Measurements from ENCODE around the gene CTSD.
A peak's percentile ranks its signal among the peaks of the same experiment; 100 is the strongest.
"Not testable (repeated sequence)": the region's sequence is repeated elsewhere in the genome, so short reads cannot be mapped to it uniquely, and the experiment has no call there.

CTSD gene

DNA sequence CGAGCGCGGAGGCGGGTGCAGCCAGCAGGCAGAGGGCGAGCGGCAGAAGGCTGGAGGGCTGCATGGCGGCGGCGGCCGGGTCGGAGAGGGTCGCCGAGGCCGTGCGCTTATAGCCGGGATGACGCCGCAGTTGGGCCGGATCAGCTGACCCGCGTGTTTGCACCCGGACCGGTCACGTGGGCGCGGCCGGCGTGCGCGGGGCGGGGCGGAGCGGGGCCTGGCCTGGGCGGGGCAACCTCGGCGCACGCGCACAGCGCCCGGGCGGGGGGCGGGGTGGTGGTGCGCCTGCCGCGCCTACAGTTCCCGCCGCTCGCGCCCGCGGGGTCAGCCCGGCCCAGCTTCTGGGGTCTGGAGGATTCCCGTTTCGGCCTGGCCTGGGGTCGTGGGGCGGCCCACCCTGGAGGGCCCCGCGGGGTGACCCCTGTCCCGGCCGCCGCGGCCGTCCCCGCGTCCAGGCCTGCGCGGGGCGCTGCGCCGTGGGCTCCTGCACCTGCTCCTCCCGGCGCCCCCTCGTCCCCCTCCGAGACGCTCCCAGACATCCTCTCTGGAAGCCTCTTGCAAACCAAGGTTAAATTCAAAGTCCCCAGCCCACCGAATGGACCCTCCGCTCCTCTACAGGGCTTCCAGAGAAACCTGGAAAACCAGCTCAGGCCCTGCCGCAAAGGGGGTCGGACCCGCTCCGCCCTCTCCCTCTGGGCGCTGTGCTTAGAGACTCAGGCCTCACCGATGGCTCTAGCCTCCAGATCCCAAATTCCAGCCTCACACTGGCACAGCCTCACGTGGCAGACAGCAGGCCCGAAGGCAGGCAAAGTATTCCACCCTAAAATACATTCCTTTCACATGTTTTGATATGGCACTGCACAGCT lies at the start of gene CTSD:
Gene CTSD, minus strand, starts transcription at position 132 of the 866 bp plus-strand sequence. Its CDS starts 68 bp downstream, at position 64.
- DNase-seq: peak; percentile 29 to 69

GRCh38 chr11:1813356-1813755 lies 49.6 kb upstream of the CTSD start:
- not testable (repeated sequence) for DNase-seq

GRCh38 chr11:1812801-1813200 lies 49.1 kb upstream of the CTSD start:
- no peak for DNase-seq

GRCh38 chr11:1812274-1812673 lies 48.5 kb upstream of the CTSD start:
- DNase-seq: no peak

DNA sequence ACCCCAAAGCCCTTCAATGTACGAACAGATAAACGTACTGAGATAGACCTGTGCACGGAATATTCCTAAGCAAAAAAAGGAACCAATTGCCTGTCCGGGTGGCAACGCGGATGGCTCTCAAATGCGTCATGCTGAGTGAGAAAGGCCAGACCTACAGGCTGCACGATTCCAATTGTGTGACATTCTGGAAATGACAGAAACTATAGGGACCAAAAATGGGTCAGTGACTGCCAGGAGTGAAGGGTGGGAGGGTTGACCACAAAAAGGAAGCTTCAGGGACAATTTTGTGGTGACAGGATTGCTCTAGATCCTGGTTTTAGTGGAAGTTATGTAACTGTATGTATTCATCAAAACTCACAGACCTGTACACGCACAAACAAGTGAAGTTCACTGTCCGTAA lies 47.0 kb upstream of the CTSD start:
- DNase-seq: no peak

DNA sequence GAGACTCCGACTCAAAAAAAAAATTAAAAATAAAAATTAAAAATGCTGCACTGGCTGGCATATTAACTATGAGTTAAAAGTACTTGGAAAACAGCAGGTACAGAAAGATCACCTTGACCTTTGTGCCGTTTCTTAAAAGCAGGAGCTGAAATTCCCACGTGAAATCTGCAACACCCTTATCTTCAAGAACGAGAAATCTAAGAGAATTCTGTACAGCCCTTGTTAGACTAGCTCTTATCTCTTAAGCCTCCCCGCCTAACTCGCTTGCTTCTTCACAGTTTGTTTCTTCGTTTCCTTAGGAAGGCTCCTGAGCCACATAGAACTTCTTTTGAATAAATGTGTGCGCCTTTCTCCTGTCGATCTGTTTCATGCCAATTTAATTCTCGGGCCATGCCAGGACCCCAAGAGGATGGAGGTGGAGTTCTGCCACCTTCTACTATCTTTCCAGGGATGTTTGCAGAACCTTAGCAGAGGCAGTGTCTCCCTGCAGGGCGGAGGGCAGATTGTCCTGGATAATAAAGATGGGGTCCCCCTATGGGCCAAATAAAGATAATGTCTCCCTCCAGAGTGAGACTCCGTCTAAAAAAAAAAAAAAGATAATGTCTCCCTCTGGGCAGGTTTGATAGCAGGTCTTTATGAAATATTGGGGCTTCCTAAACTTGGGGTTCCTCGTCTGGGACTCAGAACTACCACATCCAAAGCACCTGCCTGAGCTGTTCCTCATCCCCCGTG lies 43.7 kb upstream of the CTSD start:
- DNase-seq: peak in 1 of 2 experiments; percentile 4

DNA sequence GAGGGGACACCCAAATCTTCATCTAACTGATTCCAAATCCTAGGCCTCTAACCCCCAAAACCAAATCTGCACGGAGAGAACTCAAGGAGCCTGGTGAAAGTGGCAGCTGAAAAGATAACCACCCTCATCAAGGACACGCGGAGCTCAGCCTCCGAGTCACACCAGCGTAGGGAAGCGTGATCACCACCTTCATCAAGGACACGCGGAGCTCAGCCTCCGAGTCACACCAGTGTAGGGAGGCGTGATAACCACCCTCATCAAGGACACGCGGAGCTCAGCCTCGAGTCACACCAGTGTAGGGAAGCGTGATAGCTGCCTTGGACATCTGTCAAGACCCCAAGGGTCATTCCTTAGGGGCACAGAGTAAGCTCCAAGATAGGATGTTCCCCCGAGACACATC lies 41.8 kb upstream of the CTSD start:
- DNase-seq: no peak

DNA sequence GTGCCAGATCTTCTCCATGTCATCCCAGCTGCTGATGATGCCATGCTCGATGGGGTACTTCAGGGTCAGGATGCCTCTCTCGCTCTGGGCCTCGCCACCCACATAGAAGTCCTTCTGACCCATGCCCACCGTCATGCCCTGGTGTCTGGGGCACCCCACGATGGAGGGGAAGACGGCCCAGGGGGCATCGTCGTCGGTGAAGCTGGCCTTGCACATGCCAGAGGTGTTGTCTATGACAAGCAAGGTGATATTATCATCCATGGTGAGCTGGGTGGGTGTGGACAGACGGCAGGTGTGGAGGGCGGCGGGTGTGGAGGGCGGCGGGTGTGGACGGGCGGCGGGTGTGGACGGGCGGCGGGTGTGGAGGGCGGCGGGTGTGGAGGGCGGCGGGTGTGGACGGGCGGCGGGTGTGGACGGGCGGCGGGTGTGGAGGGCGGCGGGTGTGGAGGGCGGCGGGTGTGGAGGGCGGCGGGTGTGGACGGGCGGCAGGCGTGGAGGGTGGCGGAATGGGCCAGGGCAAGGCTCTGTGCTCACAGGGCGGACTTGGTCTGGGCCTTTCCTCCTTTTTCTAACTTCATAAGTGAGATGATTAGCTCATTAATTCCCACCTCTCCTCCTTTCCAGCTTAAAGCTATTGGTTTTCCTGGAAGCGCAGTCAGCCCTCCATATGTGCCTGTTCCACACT lies 40.2 kb upstream of the CTSD start:
- DNase-seq: not testable (repeated sequence)

DNA sequence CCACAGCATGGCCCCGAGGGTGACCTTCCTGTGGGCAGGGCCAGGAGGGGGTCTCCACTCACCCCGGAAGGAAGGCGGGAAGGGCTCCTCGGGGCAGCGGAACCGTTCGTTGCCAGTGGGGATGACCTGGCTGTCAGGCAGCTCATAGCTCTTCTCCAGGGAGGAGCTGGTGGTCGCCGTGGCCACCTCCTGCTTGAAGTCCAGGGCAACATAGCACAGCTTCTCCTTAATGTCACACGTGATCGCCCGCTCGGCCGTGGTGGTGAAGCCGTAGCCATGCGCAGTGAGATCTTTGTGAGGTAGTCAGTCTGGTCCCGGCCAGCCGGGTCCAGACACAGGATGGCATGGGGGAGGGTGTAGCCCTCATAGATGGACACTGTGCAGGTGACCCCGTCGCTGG lies 39.5 kb upstream of the CTSD start:
- no peak for DNase-seq

DNA sequence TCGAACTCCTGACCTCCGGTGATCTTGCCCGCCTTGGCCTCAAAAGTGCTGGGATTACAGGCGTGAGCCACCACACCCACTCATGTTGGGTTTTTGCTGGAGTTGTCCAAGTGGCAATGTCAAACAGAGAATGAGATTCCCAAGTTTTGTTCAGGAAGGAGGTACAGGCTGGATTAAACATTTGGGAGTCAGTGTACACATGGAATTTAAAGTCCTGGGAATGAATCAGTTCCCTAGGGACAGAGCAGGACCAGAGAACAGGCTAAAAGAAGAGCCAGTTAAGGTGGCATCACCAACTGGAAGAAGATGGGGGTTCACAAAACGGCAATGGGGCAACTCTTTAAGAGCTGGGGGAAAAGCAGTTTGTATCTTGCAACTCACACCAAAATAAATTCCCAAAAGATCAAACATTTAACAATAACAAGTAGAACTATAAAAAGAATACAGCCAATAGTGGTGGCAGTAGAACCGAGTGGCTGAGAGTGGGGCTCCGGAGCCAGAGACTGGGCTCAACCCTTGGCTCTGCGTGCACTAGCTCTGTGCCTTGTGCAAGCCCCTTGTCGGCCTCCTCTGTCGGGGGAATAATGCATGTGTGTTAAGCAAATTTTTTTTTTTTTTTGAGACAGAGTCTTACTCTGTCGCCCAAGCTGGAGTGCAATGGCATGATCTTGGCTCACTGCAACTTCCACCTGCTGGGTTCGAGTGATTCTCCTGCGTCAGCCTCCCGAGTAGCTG lies 33.8 kb upstream of the CTSD start:
- DNase-seq: no peak

DNA sequence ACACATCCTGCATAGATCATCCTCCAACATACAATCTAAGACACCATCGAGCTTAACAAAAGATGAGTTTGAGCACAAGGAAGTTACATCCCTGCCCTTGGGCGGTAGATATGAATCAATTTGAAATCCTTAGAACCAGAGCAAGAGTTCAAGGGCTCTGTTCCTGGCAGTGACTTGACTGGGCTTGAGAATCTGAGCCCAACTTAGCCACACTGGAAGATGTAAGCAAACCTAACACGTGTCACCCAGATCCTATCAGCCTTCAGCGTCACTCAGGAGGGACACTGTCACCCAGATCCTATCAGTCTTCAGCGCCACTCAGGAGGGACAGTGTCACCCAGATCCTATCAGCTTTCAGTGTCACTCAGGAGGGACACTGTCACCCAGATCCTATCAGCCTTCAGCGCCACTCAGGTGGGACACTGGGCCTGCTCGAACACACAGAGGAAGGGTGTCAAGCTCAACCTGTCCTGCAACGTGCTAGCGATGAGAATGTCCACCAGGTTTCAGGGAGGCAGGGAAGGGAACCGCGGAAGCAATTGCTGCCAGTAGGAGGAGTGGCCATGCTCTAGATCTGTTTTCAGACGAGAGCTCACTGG lies 32.8 kb upstream of the CTSD start:
- DNase-seq: no peak

DNA sequence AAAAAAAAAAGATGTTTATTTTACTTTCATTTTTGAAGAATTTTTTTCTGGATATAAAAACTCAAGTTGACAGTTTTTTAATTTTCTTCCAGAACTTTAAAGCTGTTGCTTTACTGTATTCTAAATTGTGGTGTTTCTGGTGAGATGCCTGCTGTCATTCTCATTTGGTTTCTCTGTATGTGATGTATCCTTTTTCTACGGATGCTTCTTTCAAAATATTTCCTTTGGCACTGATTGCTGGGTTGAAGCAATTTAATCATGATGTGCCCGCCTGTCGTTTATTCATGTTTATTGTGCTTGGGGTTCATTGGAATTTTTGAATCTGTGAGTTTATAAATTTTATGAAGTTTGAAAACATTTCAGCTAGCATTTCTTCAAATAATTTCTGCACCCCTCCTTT lies 29.4 kb upstream of the CTSD start:
- no peak for DNase-seq

DNA sequence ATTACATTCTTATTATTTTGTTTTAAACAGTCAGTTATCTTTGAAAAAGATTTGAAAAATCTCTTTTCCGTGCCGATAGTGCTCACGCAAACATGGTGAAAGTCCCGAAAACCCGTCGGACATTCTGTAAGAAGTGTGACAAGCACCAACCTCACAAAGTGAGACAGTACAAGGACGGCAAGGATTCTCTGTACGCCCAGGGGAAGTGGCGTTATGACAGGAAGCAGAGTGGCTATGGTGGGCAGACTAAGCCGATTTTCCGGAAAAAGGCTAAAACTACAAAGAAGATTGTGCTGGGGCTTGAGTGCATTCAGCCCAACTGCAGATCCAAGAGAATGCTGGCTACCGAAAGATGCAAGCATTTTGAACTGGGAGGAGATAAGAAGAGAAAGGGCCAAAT lies 28.7 kb upstream of the CTSD start:
- DNase-seq: no peak

- DNase-seq: no peak
Measured at GRCh38 chr11:1791912-1792311, 28.2 kb upstream of the CTSD start.

GRCh38 chr11:1786466-1786865 lies 22.7 kb upstream of the CTSD start:
- peak in 1 of 2 experiments; percentile 35 for DNase-seq

DNA sequence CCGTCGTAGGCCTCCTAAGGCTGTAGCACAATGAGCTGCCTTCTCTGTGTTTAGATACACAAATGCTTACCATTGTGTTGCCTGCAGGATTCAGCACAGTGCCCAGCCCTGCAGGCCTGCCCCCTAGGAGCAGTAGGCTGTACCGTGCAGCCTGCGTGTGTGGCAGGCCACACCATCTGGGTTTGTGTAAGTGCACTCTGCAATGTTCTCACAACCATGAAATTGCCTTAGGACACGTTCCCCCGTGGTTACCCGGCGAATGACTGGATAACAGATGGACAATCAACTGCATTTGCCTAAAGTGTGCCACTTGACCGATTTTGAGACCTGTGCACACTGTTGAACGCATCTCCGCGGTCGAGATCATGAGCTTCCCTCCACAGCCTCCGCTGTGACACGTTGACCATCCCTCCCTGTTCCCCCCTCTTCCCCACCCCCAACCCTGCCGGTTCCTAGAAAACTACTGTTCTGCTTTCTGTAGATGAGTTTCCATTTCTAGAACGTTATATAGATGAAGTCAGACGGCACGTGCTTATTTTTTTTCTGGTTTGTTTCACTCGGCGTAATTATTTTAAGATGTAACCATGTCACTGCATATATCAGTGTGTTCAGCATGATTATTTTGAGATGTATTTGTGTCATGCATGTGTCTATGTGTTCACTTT lies 22.2 kb upstream of the CTSD start:
- peak; percentile 56 to 80 for DNase-seq

GRCh38 chr11:1784761-1785650 lies 21.3 kb upstream of the CTSD start:
- no peak for DNase-seq

GRCh38 chr11:1783725-1784529 lies 20.2 kb upstream of the CTSD start:
- DNase-seq: no peak

- DNase-seq: no peak
Measured at GRCh38 chr11:1782831-1783724, 19.4 kb upstream of the CTSD start.

All from NCI-H524 (cell line).